Measurements from ENCODE around the gene PIEZO1.
A peak's percentile ranks its signal among the peaks of the same experiment; 100 is the strongest.

PIEZO1 gene

DNA sequence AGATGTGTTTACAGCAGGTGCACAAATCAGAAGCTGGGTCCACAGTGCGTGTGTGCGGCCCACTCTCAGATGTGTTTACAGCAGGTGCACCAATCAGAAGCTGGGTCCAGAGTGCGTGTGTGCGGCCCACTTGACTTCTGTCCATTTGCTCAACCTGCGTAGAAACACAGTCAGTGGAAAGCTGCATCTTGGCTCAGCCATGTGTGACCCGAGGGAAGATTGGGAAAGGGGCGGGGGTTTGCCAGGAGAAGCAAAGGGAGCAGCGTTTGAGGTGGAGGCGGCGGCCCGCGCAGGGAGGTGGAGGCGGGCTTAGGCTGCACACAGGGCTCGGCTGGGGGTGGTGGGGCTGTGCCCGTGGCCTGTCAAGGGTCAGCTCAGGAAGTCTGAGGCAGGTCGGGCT is 74.5 kb downstream of the PIEZO1 start:
- no peak overlapping the region for H3K27ac Mint-ChIP-seq
- no peak overlapping the region for H3K4me3 Mint-ChIP-seq
- H3K4me1 Mint-ChIP-seq: peaks cover 9% of the 10 kb centered on the region
- no peaks in the 10 kb centered on the region for H3K36me3 Mint-ChIP-seq (ENCODE audit: low read depth)
- H3K27me3 Mint-ChIP-seq (ENCODE audit: low read depth): no peaks in the 10 kb centered on the region
- no peaks in the 10 kb centered on the region for H3K9me3 Mint-ChIP-seq
- TF ChIP-seq CTCF (IDR thresholded peaks at IDR 0.05; ENCODE audit: unreplicated experiment in 3 of 3): no peak

DNA sequence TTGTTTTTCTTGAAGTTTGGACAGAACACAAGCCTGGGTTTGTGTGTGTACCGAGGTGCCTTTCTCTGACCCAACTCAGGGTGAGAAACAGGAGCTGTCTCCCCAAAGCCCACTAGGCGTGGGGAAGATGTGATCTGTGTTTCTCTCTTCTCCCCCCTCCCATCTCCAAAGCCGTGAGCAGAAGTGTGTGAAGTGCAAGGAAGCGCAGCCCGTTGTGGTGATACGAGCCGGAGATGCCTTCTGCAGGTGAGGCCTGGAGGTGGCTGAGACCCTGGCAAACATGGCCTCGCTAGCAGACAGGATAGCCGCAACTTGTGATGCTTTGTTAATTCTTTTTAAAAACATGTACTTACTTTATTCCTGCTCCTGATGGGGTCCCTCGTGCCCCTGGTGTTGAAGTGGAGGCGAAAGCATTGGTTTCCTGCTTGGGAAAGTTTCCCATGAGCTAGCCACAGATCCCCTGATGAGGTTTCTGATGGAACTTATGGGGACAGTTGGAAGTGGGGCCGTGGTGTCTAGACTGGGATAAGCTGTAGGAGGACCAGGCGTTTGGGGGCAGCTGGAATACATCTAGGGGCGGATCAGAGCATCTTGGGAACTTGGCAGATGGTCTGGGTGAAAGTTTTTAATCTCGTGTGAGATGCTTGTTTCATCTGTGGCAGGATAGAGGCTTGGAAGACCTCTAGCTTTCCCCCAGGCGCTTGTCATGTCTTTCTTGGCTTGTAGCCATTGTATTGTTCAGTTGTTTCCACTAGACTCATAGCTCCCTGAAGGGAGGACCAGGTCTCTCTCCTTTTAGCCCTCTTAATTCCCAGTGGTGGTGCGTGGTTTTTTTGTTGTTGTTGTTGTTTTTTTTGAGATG is 77.8 kb downstream of the PIEZO1 start:
- TF ChIP-seq CTCF (IDR thresholded peaks at IDR 0.05; ENCODE audit: unreplicated experiment in 3 of 3): no peak
- H3K9me3 Mint-ChIP-seq: no peaks in the 10 kb centered on the region
- peak overlapping the region in 1 of 3 experiments; percentile 13 for H3K27ac Mint-ChIP-seq
- peaks cover 20% of the 10 kb centered on the region for H3K4me1 Mint-ChIP-seq
- H3K4me3 Mint-ChIP-seq: peak overlapping the region; percentile 79 to 88 (median 85)
- no peaks in the 10 kb centered on the region for H3K36me3 Mint-ChIP-seq (ENCODE audit: low read depth)
- H3K27me3 Mint-ChIP-seq (ENCODE audit: low read depth): no peaks in the 10 kb centered on the region

- peak within 1 kb of the TSS in 1 of 3 experiments; percentile 67 for H3K27ac Mint-ChIP-seq
- H3K27me3 Mint-ChIP-seq (ENCODE audit: low read depth): no peaks in the 10 kb centered on the region
- H3K4me3 Mint-ChIP-seq: peak within 1 kb of the TSS; percentile 84 to 88 (median 85)
- H3K36me3 Mint-ChIP-seq (ENCODE audit: low read depth): no peaks in the 10 kb centered on the region
- H3K4me1 Mint-ChIP-seq: peaks cover 20% of the 10 kb centered on the region
- TF ChIP-seq CTCF (IDR thresholded peaks at IDR 0.05; ENCODE audit: unreplicated experiment in 3 of 3): no peak
- no peaks in the 10 kb centered on the region for H3K9me3 Mint-ChIP-seq
These were observed 78.6 kb downstream of the PIEZO1 start, which contains the start of the genes CTU2 and RNF166 for GRCh38 chr16:88706229-88706964. TSS of gene CTU2 (plus strand) at chr16:88706503. CDS start at chr16:88706531, 28 bp downstream. TSS of gene RNF166 (minus strand) at chr16:88706408. CDS start at chr16:88706325, 83 bp downstream.

GRCh38 chr16:88705801-88706228 is 79.2 kb downstream of the PIEZO1 start:
- TF ChIP-seq CTCF (IDR thresholded peaks at IDR 0.05; ENCODE audit: unreplicated experiment in 3 of 3): no peak
- peak overlapping the region; percentile 80 to 85 (median 84) for H3K4me3 Mint-ChIP-seq
- H3K9me3 Mint-ChIP-seq: no peaks in the 10 kb centered on the region
- H3K27ac Mint-ChIP-seq: no peak overlapping the region
- H3K4me1 Mint-ChIP-seq: peaks cover 20% of the 10 kb centered on the region
- H3K36me3 Mint-ChIP-seq (ENCODE audit: low read depth): no peaks in the 10 kb centered on the region
- H3K27me3 Mint-ChIP-seq (ENCODE audit: low read depth): no peaks in the 10 kb centered on the region

DNA sequence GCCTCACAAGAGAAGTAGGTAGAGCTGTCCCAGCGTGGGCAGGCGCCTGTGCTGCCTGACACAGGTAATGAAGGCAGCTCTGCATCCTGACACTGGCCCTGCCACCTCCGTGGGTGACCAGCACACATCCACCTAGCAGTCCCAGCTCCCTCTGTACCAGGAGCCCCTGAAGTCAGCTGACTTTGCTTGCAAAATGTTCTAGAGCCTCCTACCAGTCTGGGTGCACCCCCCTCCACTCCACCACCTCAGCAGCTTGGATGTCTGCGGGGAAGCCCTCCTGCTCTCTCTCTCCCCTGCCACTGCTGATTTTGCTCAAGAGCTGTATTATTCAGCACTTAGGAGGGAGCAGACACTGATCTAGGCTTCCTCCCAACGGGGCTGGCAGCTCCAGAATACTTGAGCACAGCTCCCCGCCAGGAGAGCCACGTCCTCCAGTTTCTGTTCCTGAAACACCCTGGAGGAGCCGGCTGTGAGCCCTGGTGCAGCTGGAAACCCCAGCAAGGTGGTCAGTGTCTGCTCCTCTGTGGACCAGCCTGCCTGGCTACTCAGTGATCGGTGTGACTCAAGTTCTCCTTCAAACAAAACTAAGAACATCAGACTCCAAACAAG is 79.8 kb downstream of the PIEZO1 start:
- H3K4me1 Mint-ChIP-seq: peaks cover 20% of the 10 kb centered on the region
- no peak for TF ChIP-seq CTCF (IDR thresholded peaks at IDR 0.05; ENCODE audit: unreplicated experiment in 3 of 3)

More for the DNA sequence above, 79.8 kb downstream of the PIEZO1 start:
- Mint-ChIP-seq H3K4me3 (peak overlapping the region; percentile 80 to 85 (median 84)), H3K27me3 (ENCODE audit: low read depth) (no peaks in the 10 kb centered on the region), H3K9me3 (no peaks in the 10 kb centered on the region), H3K27ac (peak overlapping the region in 1 of 3 experiments; percentile 67), H3K36me3 (ENCODE audit: low read depth) (no peaks in the 10 kb centered on the region)

Measured in nephron (organoid).